ENCODE data around the gene MAD2L2. TPM values are rescaled to one million over a fixed set of nuclear protein-coding genes. Genes with fewer than 3 reads are reported as not detected.

MAD2L2 gene
- total RNA-seq, 1 experiment from 2014 or later = 93.8 TPM

GRCh38 chr1:11684070-11684469 is 3.1 kb upstream of the MAD2L2 start (continued):
- TF ChIP-seq ZFX (IDR thresholded peaks at IDR 0.05) = no peak
- TF ChIP-seq POLR2AphosphoS5 (IDR thresholded peaks at IDR 0.05; ENCODE audit: low read depth, low read length) = no peak
- TF ChIP-seq EGR1 (IDR thresholded peaks at IDR 0.05; ENCODE audit: low read depth) = no peak
- TF ChIP-seq ELF1 (IDR thresholded peaks at IDR 0.05; ENCODE audit: borderline replicate concordance, low read depth) = no peak

GRCh38 chr1:11682799-11683198 is 1.9 kb upstream of the MAD2L2 start:
- Histone ChIP-seq H3K4me1 (ENCODE audit: control insufficient read depth in 1 of 2, insufficient read depth in 2 of 2, low read length in 2 of 2) (peaks cover 15 to 24% of the 10 kb centered on the region in 2 experiments; a peak in 3 of 4 replicates), H3K4me2 (ENCODE audit: low read length) (no peak overlapping the region), H3K27me3 (ENCODE audit: insufficient read depth, low read length) (no peaks in the 10 kb centered on the region), H3K79me2 (ENCODE audit: insufficient read depth, low read length) (peaks cover 11% of the 10 kb centered on the region; the same call in 1 of the 2 replicates), H3K9me2 (ENCODE audit: insufficient read depth) (no peaks in the 10 kb centered on the region), H3K9me3 (ENCODE audit: control insufficient read depth in 1 of 2, insufficient read depth in 1 of 2, low read depth in 1 of 2, low read length in 2 of 2) (no peaks in the 10 kb centered on the region), H3K4me3 (replicated peaks in 1 of 2; ENCODE audit: low read depth in 1 of 2, low read length in 2 of 2) (no peak overlapping the region), H3K36me3 (ENCODE audit: control insufficient read depth in 1 of 2, insufficient read depth in 2 of 2, low read length in 2 of 2) (0 out of 4 replicates have a peak, but pooled peaks cover 0 to 3% of the 10 kb centered on the region in 2 experiments), H3K27ac (ENCODE audit: low read depth, low read length) (no peak overlapping the region), H3K9ac (ENCODE audit: low read length) (no peak overlapping the region), H2AFZ (ENCODE audit: low read depth, low read length, poor library complexity, severe bottlenecking) (no peak overlapping the region), H4K20me1 (ENCODE audit: insufficient read depth) (no peaks in the 10 kb centered on the region)
- no TSS peak for BruUV-seq (replicated peaks)
- TF ChIP-seq MAX (IDR thresholded peaks at IDR 0.05) = no peak
- no peak for TF ChIP-seq CTCF (IDR thresholded peaks at IDR 0.05 in 2 of 3, conservative IDR thresholded peaks at IDR 0.05 in 1 of 3; ENCODE audit: borderline replicate concordance in 1 of 3, insufficient read depth in 1 of 3, low read depth in 2 of 3, low read length in 2 of 3)
- no peak for TF ChIP-seq SP1 (IDR thresholded peaks at IDR 0.05; ENCODE audit: low read depth)
- TF ChIP-seq SRF (IDR thresholded peaks at IDR 0.05; ENCODE audit: low read depth) = no peak
- TF ChIP-seq POLR2A (IDR thresholded peaks at IDR 0.05; ENCODE audit: borderline replicate concordance, extremely low read depth, insufficient read depth, insufficient read length) = no peak
- TF ChIP-seq SIN3A (IDR thresholded peaks at IDR 0.05; ENCODE audit: low read depth) = no peak
- TF ChIP-seq CBX3 (IDR thresholded peaks at IDR 0.05; ENCODE audit: low read depth) = no peak
- TF ChIP-seq CEBPB (IDR thresholded peaks at IDR 0.05; ENCODE audit: low read depth) = no peak
- no peak for TF ChIP-seq EZH2 (IDR thresholded peaks at IDR 0.05)
- no peak for TF ChIP-seq JUND (IDR thresholded peaks at IDR 0.05)
- CTCF ChIA-PET = interaction anchor here (1.0 to 2.1 kb wide), 2 partner anchors 18 to 24 kb away, joined by 3 to 9 read pairs; partner anchors contain the start of gene FBXO6
- POLR2A ChIA-PET = interaction anchor here (1.1 to 2.0 kb wide), 2 partner anchors 8 to 10 kb away, joined by 3 to 14 read pairs; partner anchors contain the start of gene DRAXIN
- RAD21 ChIA-PET (ENCODE audit: low non-redundant PET in 1 of 2, low total read pairs in 2 of 2, uncharacterized antibody in 2 of 2, unreplicated experiment in 2 of 2) = no interaction called here
- DNase-seq (ENCODE audit: low read depth, low spot score) = no peak
- no peak for ATAC-seq
- intact Hi-C loops (cut with micrococcal nuclease) = no loop called here

Data from HCT116 (cell line).